GM12878 (cell line): ENCODE results near the gene RASAL3.

Source experiments
- CBX3 ChIP-seq: fragments of 200-600 bp; sonication (generic); IDR thresholded peaks from 2 replicates; pipeline ENCODE4 v1.6.1; 2016; ENCODE audit warnings: low read depth, borderline replicate concordance
- CTCF ChIP-seq, 3 experiments: IDR thresholded peaks in 2 of 3; conservative IDR thresholded peaks in 1 of 3; 2 replicates each; pipeline ENCODE4 v1.5.1; 2011; ENCODE audit warnings: low read depth in 3 of 3, low read length in 3 of 3, mild to moderate bottlenecking in 3 of 3, control low read depth in 2 of 3, moderate library complexity in 2 of 3, inconsistent platforms in 1 of 3, mixed read lengths in 1 of 3; ENCODE audit not compliant: control insufficient read depth in 2 of 3, insufficient read depth in 1 of 3; ENCODE audit errors: extremely low read depth in 1 of 3
- EZH2 ChIP-seq: IDR thresholded peaks from 2 replicates; pipeline ENCODE4 v1.6.1; 2012; ENCODE audit warnings: low read depth, mild to moderate bottlenecking, control low read depth, inconsistent platforms, low read length, borderline replicate concordance; ENCODE audit not compliant: control insufficient read depth
- HDAC2 ChIP-seq: fragments of 200-600 bp; sonication (generic); IDR thresholded peaks from 2 replicates; pipeline ENCODE4 v1.6.1; 2017
- NBN ChIP-seq: fragments of 450-650 bp; IDR thresholded peaks from 2 replicates; pipeline ENCODE4 v1.6.1; 2016
- NFIC ChIP-seq: IDR thresholded peaks from 2 replicates; pipeline ENCODE4 v1.6.1; 2012; ENCODE audit warnings: low read depth, mild to moderate bottlenecking, inconsistent platforms, low read length, moderate library complexity
- SMAD1 ChIP-seq: fragments of 450-650 bp; IDR thresholded peaks from 2 replicates; pipeline ENCODE4 v1.6.1; 2018; ENCODE audit warnings: mild to moderate bottlenecking, low read depth; ENCODE audit not compliant: partially characterized antibody
- STAT3 ChIP-seq: IDR thresholded peaks from 2 replicates; pipeline ENCODE4 v1.6.1; 2011; ENCODE audit warnings: low read depth, low read length, improper control_type of control experiment
- TF ChIP-seq, protein P1 (sequence below): IDR thresholded peaks from 2 replicates; pipeline ENCODE4 v1.6.1; 2012; ENCODE audit warnings: mild to moderate bottlenecking, low read depth, low read length

GRCh38 chr19:15427991-15428471 is 36.3 kb downstream of the RASAL3 start:
- TF ChIP-seq, protein P1, sequence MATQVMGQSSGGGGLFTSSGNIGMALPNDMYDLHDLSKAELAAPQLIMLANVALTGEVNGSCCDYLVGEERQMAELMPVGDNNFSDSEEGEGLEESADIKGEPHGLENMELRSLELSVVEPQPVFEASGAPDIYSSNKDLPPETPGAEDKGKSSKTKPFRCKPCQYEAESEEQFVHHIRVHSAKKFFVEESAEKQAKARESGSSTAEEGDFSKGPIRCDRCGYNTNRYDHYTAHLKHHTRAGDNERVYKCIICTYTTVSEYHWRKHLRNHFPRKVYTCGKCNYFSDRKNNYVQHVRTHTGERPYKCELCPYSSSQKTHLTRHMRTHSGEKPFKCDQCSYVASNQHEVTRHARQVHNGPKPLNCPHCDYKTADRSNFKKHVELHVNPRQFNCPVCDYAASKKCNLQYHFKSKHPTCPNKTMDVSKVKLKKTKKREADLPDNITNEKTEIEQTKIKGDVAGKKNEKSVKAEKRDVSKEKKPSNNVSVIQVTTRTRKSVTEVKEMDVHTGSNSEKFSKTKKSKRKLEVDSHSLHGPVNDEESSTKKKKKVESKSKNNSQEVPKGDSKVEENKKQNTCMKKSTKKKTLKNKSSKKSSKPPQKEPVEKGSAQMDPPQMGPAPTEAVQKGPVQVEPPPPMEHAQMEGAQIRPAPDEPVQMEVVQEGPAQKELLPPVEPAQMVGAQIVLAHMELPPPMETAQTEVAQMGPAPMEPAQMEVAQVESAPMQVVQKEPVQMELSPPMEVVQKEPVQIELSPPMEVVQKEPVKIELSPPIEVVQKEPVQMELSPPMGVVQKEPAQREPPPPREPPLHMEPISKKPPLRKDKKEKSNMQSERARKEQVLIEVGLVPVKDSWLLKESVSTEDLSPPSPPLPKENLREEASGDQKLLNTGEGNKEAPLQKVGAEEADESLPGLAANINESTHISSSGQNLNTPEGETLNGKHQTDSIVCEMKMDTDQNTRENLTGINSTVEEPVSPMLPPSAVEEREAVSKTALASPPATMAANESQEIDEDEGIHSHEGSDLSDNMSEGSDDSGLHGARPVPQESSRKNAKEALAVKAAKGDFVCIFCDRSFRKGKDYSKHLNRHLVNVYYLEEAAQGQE, result no peak
- TF ChIP-seq EZH2, result no peak
- TF ChIP-seq NBN, result no peak
- no peak for TF ChIP-seq HDAC2
- no peak for TF ChIP-seq NFIC
- no peak for TF ChIP-seq STAT3
- TF ChIP-seq CTCF (IDR thresholded peaks at IDR 0.05 in 2 of 3, conservative IDR thresholded peaks at IDR 0.05 in 1 of 3; ENCODE audit: control insufficient read depth in 2 of 3, extremely low read depth in 1 of 3, insufficient read depth in 1 of 3, low read depth in 3 of 3, low read length in 3 of 3), result no peak
- no peak for TF ChIP-seq SMAD1
- TF ChIP-seq CBX3, result no peak
